GM12872 (cell line): ENCODE results near the gene AP1B1.

ENCODE experiments used
- CTCF ChIP-seq: IDR thresholded peaks from 3 replicates; pipeline ENCODE4 v1.5.1; 2011; ENCODE audit warnings: low read depth, mild to moderate bottlenecking, low read length, moderate library complexity; ENCODE audit not compliant: insufficient read depth

AP1B1 gene

DNA sequence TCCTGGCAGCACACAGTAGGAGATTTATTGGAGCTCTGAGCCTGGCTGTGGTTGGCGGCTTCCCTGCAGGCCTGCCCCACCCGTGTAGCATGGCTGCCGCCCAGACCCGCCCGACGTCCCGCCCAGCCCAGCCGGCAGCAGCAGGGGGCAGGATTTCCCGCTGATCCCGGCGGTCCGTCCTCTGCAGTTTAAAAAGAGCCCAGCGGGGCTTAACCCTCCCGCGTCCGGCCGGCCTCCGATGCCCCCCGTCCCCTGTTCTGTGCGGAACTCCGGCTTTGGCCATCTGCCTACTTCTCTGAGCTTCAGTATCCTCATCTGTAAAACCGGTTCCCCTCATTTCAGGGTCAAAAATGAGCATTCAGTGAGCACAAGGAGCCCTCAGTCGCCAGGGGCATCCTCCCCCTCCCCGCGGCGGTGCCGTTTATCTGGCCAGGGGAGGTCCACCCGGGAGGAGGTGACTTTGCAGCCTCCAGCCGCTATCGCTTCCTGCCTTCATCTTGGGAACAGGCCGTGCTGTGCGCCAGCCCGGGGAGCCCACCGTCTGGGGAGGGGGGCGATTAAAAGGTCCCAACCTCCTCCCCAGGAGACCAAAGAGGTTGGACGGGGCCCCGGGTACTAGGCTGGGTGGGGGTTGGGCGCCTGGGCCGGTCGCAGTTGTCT, 82.1 kb downstream of the AP1B1 start, which contains the start of gene GAS2L1:
Gene GAS2L1, plus strand, starts transcription at position 476 of the 660 bp plus-strand sequence. CDS start 1,456 bp downstream, outside the sequence.
- TF ChIP-seq CTCF = peak; percentile 34; the same call in 1 of the 3 replicates

DNA sequence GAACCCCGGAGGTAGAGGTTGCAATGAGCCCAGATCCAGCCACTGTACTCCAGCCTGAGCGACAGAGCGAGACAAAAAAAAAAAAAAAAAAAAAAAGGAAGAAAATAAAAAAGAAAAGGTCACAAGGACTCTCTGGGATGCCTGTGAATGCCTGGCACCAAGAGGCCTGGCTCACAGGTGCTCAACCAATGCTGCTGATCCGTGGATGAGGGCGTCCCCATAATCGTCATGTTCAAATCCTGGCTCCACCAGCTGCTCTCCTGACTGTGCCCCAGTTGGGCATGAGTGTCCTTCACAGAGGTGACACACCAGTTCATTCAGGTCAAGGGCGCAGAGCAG, 82.6 kb downstream of the AP1B1 start:
- TF ChIP-seq CTCF = no peak

GRCh38 chr22:29302681-29303465, 85.5 kb downstream of the AP1B1 start:
- TF ChIP-seq CTCF = no peak

- no peak for TF ChIP-seq CTCF
Observed at GRCh38 chr22:29302402-29302680, 86.0 kb downstream of the AP1B1 start.

GRCh38 chr22:29301716-29302401, 86.5 kb downstream of the AP1B1 start:
- TF ChIP-seq CTCF = no peak

DNA sequence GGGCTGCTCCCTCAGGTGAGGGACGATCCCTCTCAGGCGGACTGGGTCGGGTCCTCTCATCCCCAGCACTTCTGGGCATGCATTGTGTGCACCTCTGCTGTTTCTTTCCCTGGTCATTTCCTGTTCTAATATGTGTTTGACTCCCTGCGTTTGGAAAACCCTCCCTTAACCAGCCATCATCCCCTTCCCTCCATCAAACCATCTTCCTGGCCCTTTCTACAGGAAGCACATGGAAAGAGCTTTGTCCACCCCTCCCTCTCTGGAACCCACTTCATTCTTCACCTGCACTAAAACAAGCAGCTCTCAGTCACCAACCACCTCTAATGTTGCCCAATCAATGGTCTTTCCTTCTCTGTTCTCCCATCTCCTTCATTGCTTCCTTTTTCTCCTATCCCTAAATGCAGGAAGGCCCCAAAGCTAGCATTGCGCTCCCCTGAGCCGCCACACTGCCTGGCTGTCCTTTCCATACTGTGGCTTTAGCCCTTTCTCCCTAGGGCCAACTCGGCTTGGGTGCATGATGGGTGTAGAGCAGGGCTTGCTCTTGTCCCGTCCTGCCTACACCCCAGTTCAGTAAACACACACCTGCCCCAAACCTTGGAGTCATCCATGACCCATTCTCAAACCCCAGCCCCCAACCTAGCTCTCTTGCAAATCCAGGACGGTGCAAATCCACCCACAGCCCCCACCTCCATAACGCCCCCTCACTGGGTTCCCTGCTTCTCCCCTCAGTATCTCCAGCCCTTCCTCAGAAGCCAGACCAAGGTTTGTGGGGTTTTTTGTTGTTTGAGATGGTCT, 87.4 kb downstream of the AP1B1 start:
- TF ChIP-seq CTCF = no peak

- TF ChIP-seq CTCF = no peak
Observed at GRCh38 chr22:29300467-29300806, 87.9 kb downstream of the AP1B1 start.
